HepG2 (cell line): ENCODE data around the gene ANAPC2. TPM values are rescaled to one million over a fixed set of nuclear protein-coding genes. Genes with fewer than 3 reads are reported as not detected.

Experiments
- ATAD3A ChIP-seq: sonication (generic); formaldehyde crosslinking; IDR thresholded peaks from 2 replicates; pipeline ENCODE4 v1.4.0; 2020; ENCODE audit warnings: missing genetic modification reagents
- CREB3 ChIP-seq: sonication (generic); formaldehyde crosslinking; IDR thresholded peaks from 2 replicates; pipeline ENCODE4 v1.5.0; 2020; ENCODE audit warnings: missing genetic modification reagents
- ERF ChIP-seq: IDR thresholded peaks from 2 replicates; pipeline ENCODE4 v1.6.1; 2018; ENCODE audit warnings: missing biosample characterization, missing genetic modification reagents
- FOXK1 ChIP-seq: sonication (generic); formaldehyde crosslinking; IDR thresholded peaks from 2 replicates; pipeline ENCODE4 v1.4.0; 2020; ENCODE audit warnings: low read depth, missing genetic modification reagents, borderline replicate concordance
- JARID2 ChIP-seq: sonication (generic); formaldehyde crosslinking; IDR thresholded peaks from 2 replicates; pipeline ENCODE4 v1.8.1; 2023; ENCODE audit warnings: missing genetic modification reagents, inconsistent platforms; ENCODE audit not compliant: insufficient replicate concordance
- KAT7 ChIP-seq: IDR thresholded peaks from 2 replicates; pipeline ENCODE4 v1.6.1; 2018; ENCODE audit warnings: borderline replicate concordance, missing compliant biosample characterization
- MAFF ChIP-seq: IDR thresholded peaks from 2 replicates; pipeline ENCODE4 v1.6.1; 2011; ENCODE audit warnings: low read depth, low read length, improper control_type of control experiment
- MNT ChIP-seq: fragments of 450-650 bp; IDR thresholded peaks from 2 replicates; pipeline ENCODE4 v1.6.1; 2016
- NCOA2 ChIP-seq: sonication (generic); formaldehyde crosslinking; IDR thresholded peaks from 2 replicates; pipeline ENCODE4 v1.8.0; 2022; ENCODE audit warnings: inconsistent platforms
- NR2F1 ChIP-seq, 2 experiments: fragments of 450-650 bp in 1 of 2; formaldehyde crosslinking in 1 of 2; IDR thresholded peaks; 2 replicates each; pipeline versions ENCODE4 v1.5.0 to v1.6.1; 2016 to 2020; ENCODE audit warnings: mild to moderate bottlenecking in 1 of 2, missing compliant biosample characterization in 1 of 2, missing genetic modification reagents in 1 of 2, moderate library complexity in 1 of 2
- POLR2AphosphoS2 ChIP-seq: IDR thresholded peaks from 2 replicates; pipeline ENCODE4 v1.6.1; 2011; ENCODE audit warnings: low read depth, low read length, improper control_type of control experiment
- PREB ChIP-seq: sonication (generic); formaldehyde crosslinking; IDR thresholded peaks from 2 replicates; pipeline ENCODE4 v1.4.0; 2020; ENCODE audit warnings: missing genetic modification reagents
- ZBTB26 ChIP-seq: IDR thresholded peaks from 2 replicates; pipeline ENCODE4 v1.6.1; 2016; ENCODE audit warnings: missing compliant biosample characterization, missing genetic modification reagents, borderline replicate concordance
- ZFP36L1 ChIP-seq: sonication (generic); formaldehyde crosslinking; IDR thresholded peaks from 2 replicates; pipeline ENCODE4 v1.8.0; 2022; ENCODE audit warnings: mild to moderate bottlenecking, missing genetic modification reagents, moderate library complexity
- ZNF124 ChIP-seq: sonication (generic); formaldehyde crosslinking; IDR thresholded peaks from 2 replicates; pipeline ENCODE4 v1.4.0; 2020; ENCODE audit warnings: missing genetic modification reagents
- ZNF274 ChIP-seq: sonication (generic); formaldehyde crosslinking; IDR thresholded peaks from 2 replicates; pipeline ENCODE4 v1.5.1; 2020; ENCODE audit warnings: mild to moderate bottlenecking, missing genetic modification reagents
- ZNF367 ChIP-seq: sonication (generic); formaldehyde crosslinking; IDR thresholded peaks from 2 replicates; pipeline ENCODE4 v1.4.0; 2020; ENCODE audit warnings: missing genetic modification reagents, borderline replicate concordance
- ZNF597 ChIP-seq: sonication (generic); formaldehyde crosslinking; IDR thresholded peaks from 2 replicates; pipeline ENCODE4 v1.5.0; 2020; ENCODE audit warnings: missing genetic modification reagents
- ZNF720 ChIP-seq: sonication (generic); formaldehyde crosslinking; IDR thresholded peaks from 2 replicates; pipeline ENCODE4 v1.4.0; 2020; ENCODE audit warnings: missing genetic modification reagents
- ZNF768 ChIP-seq: sonication (generic); formaldehyde crosslinking; IDR thresholded peaks from 2 replicates; pipeline ENCODE4 v1.4.0; 2020; ENCODE audit warnings: missing genetic modification reagents
- ZNF800 ChIP-seq: sonication (generic); formaldehyde crosslinking; IDR thresholded peaks from 2 replicates; pipeline ENCODE4 v1.4.0; 2020; ENCODE audit warnings: missing genetic modification reagents
- ZNF891 ChIP-seq: sonication (generic); formaldehyde crosslinking; IDR thresholded peaks from 2 replicates; pipeline ENCODE4 v1.5.0; 2020; ENCODE audit warnings: mild to moderate bottlenecking, missing genetic modification reagents
- polyA plus RNA-seq, 8 experiments: library from polyadenylated mRNA; depleted of rRNA in 3 of 8; stranded (reverse) in 7 of 8; unstranded in 1 of 8; fragments of >200 nt; fragmentation: Illumina TruSeq in 4 of 8; extraction: Trizol in 4 of 8; gene quantifications; 2 replicates each; pipeline versions ENCODE4 v1.2.1 to v1.2.3, GENCODE V29; 2011 to 2016; ENCODE audit warnings: low read depth in 4 of 8, missing spikeins in 1 of 8, mixed read lengths in 1 of 8; ENCODE audit not compliant: insufficient read depth in 1 of 8
- total RNA-seq, 5 experiments: library from RNA; depleted of rRNA; stranded (reverse); fragments of >200 nt; fragmentation: Illumina TruSeq; extraction: Trizol; gene quantifications; 2 replicates each; pipeline ENCODE4 v1.2.3, GENCODE V29; 2016; ENCODE audit warnings: low read depth in 1 of 5

The ANAPC2 gene
- total and polyA plus RNA-seq, 2 of the 13 experiments (the other 11 are each of a cell fraction or from before 2014, with no cell fraction given): 12.3 to 15.4 TPM

GRCh38 chr9:137217276-137218211, 29.2 kb upstream of the ANAPC2 start (continued):
- TF ChIP-seq ZBTB26 (CRISPR knock-in tag) (no peak), ZNF367 (no peak), ATAD3A (CRISPR knock-in tag) (no peak), ZNF720 (CRISPR knock-in tag) (no peak), ZNF597 (no peak), MNT (peak; percentile 11; the same call in 1 of the 2 replicates), POLR2AphosphoS2 (no peak), ZNF768 (CRISPR knock-in tag) (no peak), ZNF124 (CRISPR knock-in tag) (no peak), ZFP36L1 (CRISPR knock-in tag) (no peak), NCOA2 (no peak), KAT7 (CRISPR knock-in tag) (no peak), FOXK1 (CRISPR knock-in tag) (no peak; the same call in 1 of the 2 replicates), PREB (CRISPR knock-in tag) (no peak), JARID2 (CRISPR knock-in tag) (no peak), NR2F1 (CRISPR knock-in tag; IDR thresholded peaks at IDR 0.05) (no peak), ZNF800 (peak; percentile 72), ZNF891 (peak; percentile 17; the same call in 1 of the 2 replicates), ERF (peak; percentile 59), ZNF274 (peak; percentile 46; the same call in 1 of the 2 replicates), CREB3 (CRISPR knock-in tag) (no peak), MAFF (no peak)
